ENCODE data around the gene DOK3.
"Not testable (repeated sequence)": the region's sequence is repeated elsewhere in the genome, so short reads cannot be mapped to it uniquely, and the experiment has no call there.

Gene DOK3

GRCh38 chr5:177496070-177496726 is 13.4 kb downstream of the DOK3 start:
- peak; percentile 51 for DNase-seq

GRCh38 chr5:177495243-177496060 is 14.2 kb downstream of the DOK3 start:
- DNase-seq, result peak; percentile 51

DNA sequence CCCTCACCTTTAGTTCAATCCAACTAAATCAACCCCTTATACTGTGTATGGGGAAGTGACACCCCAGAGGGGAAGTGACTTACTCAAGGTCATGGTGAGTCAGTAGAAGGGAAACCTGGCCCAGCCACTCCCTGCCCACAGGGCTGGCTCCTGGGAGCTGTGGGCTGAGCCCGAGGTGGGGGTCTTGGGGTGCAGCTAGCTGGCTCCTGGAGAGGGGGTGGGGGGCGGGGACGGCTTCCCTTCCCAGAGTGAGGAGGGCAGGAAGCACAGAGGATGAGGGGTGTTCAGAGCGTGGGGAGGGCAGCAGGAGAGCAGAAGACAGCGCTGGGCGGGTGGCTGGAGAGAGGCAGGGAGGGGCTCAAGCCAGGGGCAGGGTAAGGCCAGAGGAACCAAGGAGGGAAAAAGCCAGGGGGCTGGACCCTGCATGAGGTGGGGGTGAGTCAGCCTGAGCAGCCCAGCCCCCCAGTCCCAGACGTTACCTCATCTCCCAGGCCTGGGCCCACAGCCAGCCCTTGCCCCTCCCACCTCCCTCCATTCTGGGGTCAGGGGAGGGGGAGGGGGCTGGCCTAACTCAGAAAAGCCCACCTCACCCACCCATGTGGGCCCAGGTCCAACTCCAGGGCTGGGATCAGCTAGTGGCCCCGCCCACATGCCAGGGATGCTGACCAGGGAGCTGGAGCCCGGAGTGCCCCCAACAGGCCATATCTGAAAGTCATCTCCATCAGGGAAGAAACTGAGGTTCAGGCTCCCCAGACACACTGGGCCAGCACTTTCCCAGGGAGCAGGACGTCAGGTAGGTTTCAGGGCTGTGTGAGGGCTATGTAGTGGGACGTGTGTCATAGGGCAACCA is 15.1 kb downstream of the DOK3 start:
- peak; percentile 76 for DNase-seq

GRCh38 chr5:177493795-177494345 is 15.8 kb downstream of the DOK3 start:
- DNase-seq, result no peak

DNA sequence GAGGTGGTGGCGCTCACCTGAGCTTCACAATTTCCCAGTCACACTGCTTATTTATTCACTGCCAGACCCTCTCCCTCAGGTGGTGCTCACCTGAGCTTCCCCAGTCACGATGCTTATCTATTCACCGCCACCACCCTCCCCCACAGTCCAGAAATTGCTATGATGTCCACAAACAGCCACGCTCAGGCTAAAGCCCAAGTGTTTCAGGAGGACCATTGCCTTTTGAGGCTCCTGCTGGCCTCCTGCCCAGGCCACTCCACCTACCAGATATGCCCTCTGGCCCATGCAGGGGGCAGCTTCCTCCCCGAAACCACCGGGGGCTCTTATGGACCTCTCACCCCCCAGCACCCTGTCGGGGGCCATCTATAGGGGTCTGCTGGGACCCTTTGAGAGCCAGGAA is 16.8 kb downstream of the DOK3 start:
- no peak for DNase-seq

GRCh38 chr5:177491983-177492746 is 17.5 kb downstream of the DOK3 start:
- no peak for DNase-seq

DNA sequence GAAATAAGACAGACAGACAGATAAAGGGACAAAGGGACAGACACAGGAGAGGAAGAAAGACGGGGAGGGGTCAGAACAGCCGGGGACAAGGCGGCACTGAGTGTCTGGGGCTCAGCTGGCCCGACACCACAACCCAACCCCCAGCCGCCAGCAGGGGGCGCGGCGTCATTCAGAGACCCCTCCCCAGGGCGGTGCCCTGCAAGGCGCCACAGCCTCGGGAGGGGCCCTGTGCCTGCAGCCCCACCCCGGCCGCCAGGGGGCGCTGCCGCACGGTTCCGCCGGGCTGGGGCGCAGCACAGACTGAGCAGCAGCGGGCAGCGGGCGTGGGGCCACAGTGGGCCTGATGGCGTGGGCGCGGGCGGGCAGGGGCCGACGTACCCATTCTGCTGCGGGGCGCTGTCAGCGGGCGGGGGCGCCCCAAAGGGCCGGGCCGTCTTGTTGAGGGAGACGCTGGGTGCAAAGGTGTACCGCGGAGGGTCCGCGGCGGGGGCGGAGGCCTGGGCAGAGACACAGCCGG is 18.1 kb downstream of the DOK3 start:
- peak; percentile 33 for DNase-seq

DNA sequence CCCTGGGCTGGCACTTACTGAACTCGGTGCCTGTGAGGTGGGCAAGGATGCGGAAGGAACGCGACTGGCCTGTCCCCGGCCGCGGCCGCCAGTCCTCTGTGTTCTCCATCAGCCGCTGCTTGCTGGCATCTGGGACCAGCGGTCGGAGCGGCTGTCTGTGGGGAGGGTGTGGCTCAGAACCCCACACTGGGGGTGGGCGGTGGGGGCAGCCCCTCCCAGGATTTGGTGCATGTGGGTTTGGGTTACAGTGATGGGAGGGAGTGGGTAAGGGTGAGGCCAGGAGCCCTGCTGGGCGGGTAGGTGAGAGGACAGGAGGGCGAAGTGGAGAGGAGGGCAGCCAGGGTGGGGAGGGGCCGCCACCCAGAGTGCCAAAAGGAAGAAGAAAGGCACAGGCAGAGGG is 18.6 kb downstream of the DOK3 start:
- no peak for DNase-seq

DNA sequence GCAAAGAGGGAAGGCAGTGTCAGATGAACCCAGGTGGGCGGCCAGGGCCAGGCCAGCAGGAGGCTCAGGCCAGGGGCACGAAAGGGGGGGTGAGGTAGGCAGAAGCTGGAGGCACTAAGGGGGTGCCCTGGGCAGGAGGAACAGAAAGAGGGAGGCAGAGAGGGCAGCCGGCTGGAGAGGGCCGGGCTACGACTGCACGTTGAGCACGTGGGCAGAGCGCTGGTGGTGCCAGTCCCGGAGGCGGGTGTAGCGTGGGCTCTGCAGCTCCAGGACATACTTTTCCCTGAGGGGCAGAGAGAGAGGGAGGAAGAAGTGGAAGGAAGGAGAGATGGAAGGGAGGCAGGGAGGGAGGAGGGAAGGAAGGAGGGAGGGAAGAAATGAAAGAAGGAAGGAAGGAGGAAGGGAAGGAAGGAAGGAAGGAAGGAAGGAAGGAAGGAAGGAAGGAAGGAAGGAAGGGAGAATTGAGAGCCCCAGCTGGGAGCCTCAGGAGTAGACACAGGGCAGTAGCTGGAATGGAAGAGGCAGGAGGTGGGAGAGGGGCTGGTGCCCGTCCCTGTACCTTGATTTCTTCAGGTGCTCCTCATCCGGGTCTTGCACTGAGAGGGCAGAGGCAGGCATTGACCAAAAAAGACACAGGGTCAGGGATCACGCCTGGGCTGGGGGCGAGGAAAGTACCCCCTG is 19.2 kb downstream of the DOK3 start:
- no peak for DNase-seq

DNA sequence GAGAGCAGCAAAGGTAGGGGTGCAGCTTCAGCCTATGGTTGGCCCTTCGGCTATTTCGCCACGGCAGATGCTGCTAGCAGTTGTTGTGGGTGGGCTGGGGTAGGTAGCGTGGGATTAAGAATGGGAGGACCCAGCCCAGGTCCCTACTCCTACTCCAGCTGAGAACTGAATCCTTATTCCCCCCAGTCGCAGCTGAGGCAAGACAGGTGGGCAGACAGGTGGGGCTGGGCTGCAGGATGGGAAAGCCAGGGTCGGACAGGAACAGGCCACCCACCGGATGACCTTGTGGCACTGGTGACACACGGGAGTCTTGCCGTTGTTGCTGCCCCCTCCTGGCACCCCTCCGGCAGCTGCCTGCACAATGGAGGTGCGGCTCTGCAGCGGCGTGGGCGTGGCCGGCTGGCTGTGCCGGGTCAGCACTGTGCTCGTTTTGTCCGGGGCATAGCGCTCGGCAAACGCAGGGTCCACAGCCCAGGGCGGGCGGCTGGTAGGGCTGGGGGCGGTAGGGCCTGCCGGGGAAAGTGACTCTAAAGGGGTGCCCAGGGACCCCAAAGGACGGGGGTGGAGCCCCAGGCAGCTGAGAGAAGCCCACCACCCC is 20.4 kb downstream of the DOK3 start:
- DNase-seq, result no peak

GRCh38 chr5:177487975-177488374 is 21.7 kb downstream of the DOK3 start:
- DNase-seq, result no peak

- DNase-seq, result no peak
Observed at GRCh38 chr5:177487144-177487543, 22.5 kb downstream of the DOK3 start.

- DNase-seq, result no peak
Observed at GRCh38 chr5:177486256-177486655, 23.4 kb downstream of the DOK3 start.

DNA sequence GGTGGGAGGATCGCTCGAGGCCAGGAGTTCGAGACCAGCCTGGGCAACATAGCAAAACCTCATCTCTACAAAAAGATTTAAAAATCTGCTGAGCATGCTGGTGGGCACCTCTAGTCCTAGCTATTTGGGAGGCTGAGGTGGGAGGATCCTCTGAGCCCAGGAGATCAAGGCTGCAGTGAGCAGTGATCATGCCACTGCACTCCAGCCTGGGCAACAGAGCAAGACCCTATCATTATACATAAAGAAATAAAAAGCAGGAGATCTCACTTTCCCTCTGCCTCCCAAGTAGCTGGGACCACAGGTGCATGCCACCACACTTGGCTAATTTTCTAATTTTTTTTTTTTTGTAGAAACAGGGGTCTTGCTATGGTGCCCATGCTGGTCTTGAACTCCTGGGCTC is 23.9 kb downstream of the DOK3 start:
- DNase-seq, result not testable (repeated sequence)

DNA sequence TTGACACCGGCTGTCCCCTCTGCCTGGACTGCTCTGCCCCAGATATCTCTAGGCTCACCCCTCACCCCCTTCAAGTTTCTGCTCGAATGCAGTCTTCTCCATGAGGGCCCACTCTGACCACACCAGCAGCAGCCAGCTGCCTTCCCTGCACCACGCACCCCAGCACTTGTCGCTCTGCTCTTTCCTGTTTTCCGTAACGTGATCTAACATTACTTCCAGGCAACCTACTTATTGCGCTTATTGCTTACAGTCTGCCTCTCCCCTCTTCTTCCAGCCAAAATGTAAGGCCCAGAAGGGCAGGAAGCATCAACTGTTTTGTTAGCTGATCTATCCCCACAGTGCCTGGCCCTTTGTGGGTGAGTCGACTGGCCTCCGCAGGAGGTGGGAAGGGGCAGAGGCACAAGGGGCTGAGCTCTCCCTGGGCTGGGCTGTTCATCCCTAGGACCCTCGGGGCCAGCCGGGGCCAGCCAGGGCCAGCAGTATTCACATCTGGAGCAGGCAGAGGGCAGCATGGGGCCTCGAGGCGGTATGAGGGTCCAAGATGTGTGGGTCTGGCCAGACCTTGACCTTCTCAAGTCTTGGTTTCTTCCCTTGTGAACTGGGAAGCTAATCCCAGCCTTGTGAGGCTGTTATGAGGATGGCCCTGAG is 24.6 kb downstream of the DOK3 start:
- no peak for DNase-seq

GRCh38 chr5:177483994-177484901 is 25.4 kb downstream of the DOK3 start:
- DNase-seq, result no peak

- no peak for DNase-seq
Observed at GRCh38 chr5:177483042-177483441, 26.6 kb downstream of the DOK3 start.

DNA sequence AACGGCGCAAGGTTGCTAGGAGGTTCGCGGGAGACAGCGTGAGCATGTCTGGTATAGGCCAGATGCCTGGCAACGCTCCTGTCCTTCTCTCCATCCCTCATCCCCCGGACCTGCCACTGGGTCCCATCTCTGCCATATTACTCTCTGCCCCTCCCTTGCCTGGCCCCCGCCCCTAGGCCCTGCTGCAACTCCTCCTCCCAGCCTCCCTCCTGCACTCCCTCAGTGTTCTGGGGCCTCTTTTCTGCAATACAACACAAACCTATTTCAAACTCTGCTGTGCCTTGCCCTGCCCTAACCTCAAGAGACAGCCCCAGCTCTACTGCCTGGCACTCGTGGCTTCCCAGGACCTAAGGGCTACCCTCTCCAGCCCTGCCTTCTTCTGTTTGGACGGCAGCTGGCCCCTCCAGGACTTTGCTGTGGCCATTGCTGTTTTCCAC is 27.2 kb downstream of the DOK3 start:
- no peak for DNase-seq

- DNase-seq, result no peak
Observed at GRCh38 chr5:177479774-177480173, 29.9 kb downstream of the DOK3 start.

All from T1000 (cell line).